K562 (cell line): Measurements from ENCODE around the gene GYS1. TPM values are rescaled to one million over a fixed set of nuclear protein-coding genes. Genes with fewer than 3 reads are reported as not detected.

ENCODE experiments used
- CBX1 ChIP-seq: sonication (generic); IDR thresholded peaks from 2 replicates; pipeline ENCODE4 v1.6.1; 2016; ENCODE audit warnings: antibody characterized with exemption, low read depth, mild to moderate bottlenecking
- EGR1 ChIP-seq: fragments of 450-650 bp; conservative IDR thresholded peaks from 2 replicates; pipeline ENCODE4 v1.6.1; 2017; ENCODE audit warnings: mild to moderate bottlenecking
- FOS ChIP-seq: IDR thresholded peaks from 3 replicates; pipeline ENCODE4 v1.6.1; 2011; ENCODE audit not compliant: insufficient read length; ENCODE audit errors: extremely low read depth
- FOXA1 ChIP-seq: fragments of 450-650 bp; IDR thresholded peaks from 2 replicates; pipeline ENCODE4 v1.6.1; 2016; ENCODE audit warnings: mild to moderate bottlenecking, borderline replicate concordance
- HCFC1 ChIP-seq: IDR thresholded peaks from 2 replicates; pipeline ENCODE4 v1.6.1; 2012; ENCODE audit warnings: low read depth, low read length, improper control_type of control experiment
- L3MBTL2 ChIP-seq: fragments of 450-650 bp; IDR thresholded peaks from 2 replicates; pipeline ENCODE4 v1.6.1; 2016; ENCODE audit warnings: mild to moderate bottlenecking, moderate library complexity
- MEIS2 ChIP-seq: fragments of 450-650 bp; IDR thresholded peaks from 2 replicates; pipeline ENCODE4 v1.6.1; 2014; ENCODE audit warnings: mild to moderate bottlenecking; ENCODE audit not compliant: partially characterized antibody
- PCBP2 ChIP-seq: fragments of 200-400 bp; formaldehyde crosslinking; IDR thresholded peaks from 2 replicates; pipeline ENCODE4 v1.6.1; 2018; ENCODE audit warnings: low read length, low read depth, mild to moderate bottlenecking, moderate library complexity; ENCODE audit not compliant: poor library complexity, severe bottlenecking
- POLR2AphosphoS2 ChIP-seq: IDR thresholded peaks from 2 replicates; pipeline ENCODE4 v1.6.1; 2012; ENCODE audit warnings: low read length, improper control_type of control experiment
- RCOR1 ChIP-seq, 2 experiments: IDR thresholded peaks; 2 replicates each; pipeline ENCODE4 v1.6.1; 2012; ENCODE audit warnings: low read depth in 2 of 2, low read length in 2 of 2, borderline replicate concordance in 1 of 2, improper control_type of control experiment in 1 of 2
- RFX7 ChIP-seq: fragments of 250-450 bp; sonication (Bioruptor Pico); IDR thresholded peaks from 2 replicates; pipeline ENCODE4 v1.5.1; 2021; ENCODE audit warnings: mild to moderate bottlenecking
- SAFB ChIP-seq: fragments of 200-400 bp; formaldehyde crosslinking; IDR thresholded peaks from 2 replicates; pipeline ENCODE4 v1.6.1; 2017; ENCODE audit warnings: low read depth, low read length, borderline replicate concordance
- SMAD1 ChIP-seq: fragments of 150-350 bp; IDR thresholded peaks from 2 replicates; pipeline ENCODE4 v1.6.1; 2014; ENCODE audit warnings: low read length, low read depth; ENCODE audit not compliant: partially characterized antibody
- STAG1 ChIP-seq: sonication (generic); formaldehyde crosslinking; IDR thresholded peaks from 2 replicates; pipeline ENCODE4 v1.5.0; 2020; ENCODE audit warnings: missing genetic modification reagents, borderline replicate concordance
- ZNF143 ChIP-seq: sonication (generic); formaldehyde crosslinking; IDR thresholded peaks from 2 replicates; pipeline ENCODE4 v1.9.0; 2022; ENCODE audit warnings: mild to moderate bottlenecking, missing genetic modification reagents
- polyA plus RNA-seq, 8 experiments: library from polyadenylated mRNA; depleted of rRNA in 4 of 8; stranded (reverse) in 5 of 8; unstranded in 3 of 8; fragments of >200 nt; fragmentation: Nextera tagmentation in 2 of 8; fragmentation: Illumina TruSeq in 1 of 8; extraction: Ambion mirVana in 2 of 8; extraction: Trizol in 1 of 8; gene quantifications; 2 replicates each; pipeline versions ENCODE4 v1.2.1 to v1.2.3, GENCODE V29; 2011 to 2014; ENCODE audit warnings: inconsistent platforms in 1 of 8, missing spikeins in 1 of 8
- total RNA-seq, 7 experiments: library from RNA; depleted of rRNA in 6 of 7; stranded (reverse); fragments of >200 nt in 6 of 7; fragmentation: Illumina TruSeq in 2 of 7; extraction: Trizol in 2 of 7; gene quantifications; 2 replicates each; pipeline versions ENCODE4 v1.2.1 to v1.2.3, GENCODE V29; 2011 to 2021; ENCODE audit warnings: low replicate concordance in 1 of 7
- TF ChIP-seq, protein P1 (sequence below): fragments of 450-650 bp; IDR thresholded peaks from 2 replicates; pipeline ENCODE4 v1.6.1; 2014; ENCODE audit warnings: low read depth, mild to moderate bottlenecking, moderate library complexity, borderline replicate concordance
- TF ChIP-seq, protein P2 (sequence below): fragments of 450-650 bp; IDR thresholded peaks from 2 replicates; pipeline ENCODE4 v1.6.1; 2017; ENCODE audit warnings: antibody characterized with exemption, mild to moderate bottlenecking
- TF ChIP-seq, protein P3 (sequence below): fragments of 450-650 bp; IDR thresholded peaks from 2 replicates; pipeline ENCODE4 v1.6.1; 2017; ENCODE audit warnings: antibody characterized with exemption
- TF ChIP-seq, protein P4 (sequence below), 2 experiments: fragments of 450-650 bp; conservative IDR thresholded peaks; 2 replicates each; pipeline ENCODE4 v1.6.1; 2017; ENCODE audit warnings: mild to moderate bottlenecking in 2 of 2, moderate library complexity in 2 of 2

GYS1 gene
- total and polyA plus RNA-seq, 9 of the 15 experiments (the other 6 are each of a cell fraction or from before 2014, with no cell fraction given): 1.9 to 31.1 (median 15.2) TPM

DNA sequence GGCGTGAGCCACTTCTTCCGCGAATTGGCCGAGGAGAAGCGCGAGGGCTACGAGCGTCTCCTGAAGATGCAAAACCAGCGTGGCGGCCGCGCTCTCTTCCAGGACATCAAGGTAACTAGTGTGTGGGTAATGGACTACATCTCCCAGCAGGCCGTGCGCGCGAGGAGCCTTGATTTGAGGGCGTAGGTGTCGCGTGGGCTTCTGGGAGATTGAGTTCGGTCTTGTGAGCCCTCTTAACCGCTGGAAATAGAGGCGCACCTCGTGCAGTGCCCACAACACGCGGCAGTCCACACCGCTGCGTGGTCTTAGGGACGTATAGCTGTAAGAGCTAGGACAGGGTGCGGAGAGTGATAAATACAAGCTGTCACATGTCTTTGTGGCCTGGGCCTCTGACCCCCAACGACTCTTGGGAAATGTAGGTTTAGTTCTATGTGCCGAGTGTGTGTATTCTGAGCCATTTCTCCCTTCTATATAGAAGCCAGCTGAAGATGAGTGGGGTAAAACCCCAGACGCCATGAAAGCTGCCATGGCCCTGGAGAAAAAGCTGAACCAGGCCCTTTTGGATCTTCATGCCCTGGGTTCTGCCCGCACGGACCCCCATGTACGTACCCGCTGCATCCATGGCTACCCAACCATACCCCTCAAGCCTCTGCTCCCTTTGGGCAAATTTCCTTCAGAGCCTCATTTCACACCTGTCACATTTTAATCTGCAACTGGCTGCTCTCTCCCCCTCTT lies 27.1 kb downstream of the GYS1 start (continued):
- no peak for TF ChIP-seq FOXA1
- TF ChIP-seq, protein P1, sequence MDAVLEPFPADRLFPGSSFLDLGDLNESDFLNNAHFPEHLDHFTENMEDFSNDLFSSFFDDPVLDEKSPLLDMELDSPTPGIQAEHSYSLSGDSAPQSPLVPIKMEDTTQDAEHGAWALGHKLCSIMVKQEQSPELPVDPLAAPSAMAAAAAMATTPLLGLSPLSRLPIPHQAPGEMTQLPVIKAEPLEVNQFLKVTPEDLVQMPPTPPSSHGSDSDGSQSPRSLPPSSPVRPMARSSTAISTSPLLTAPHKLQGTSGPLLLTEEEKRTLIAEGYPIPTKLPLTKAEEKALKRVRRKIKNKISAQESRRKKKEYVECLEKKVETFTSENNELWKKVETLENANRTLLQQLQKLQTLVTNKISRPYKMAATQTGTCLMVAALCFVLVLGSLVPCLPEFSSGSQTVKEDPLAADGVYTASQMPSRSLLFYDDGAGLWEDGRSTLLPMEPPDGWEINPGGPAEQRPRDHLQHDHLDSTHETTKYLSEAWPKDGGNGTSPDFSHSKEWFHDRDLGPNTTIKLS: peak; percentile 46; the same call in 1 of the 2 replicates
- peak; percentile 40; the same call in 1 of the 2 replicates for TF ChIP-seq L3MBTL2
- no peak for TF ChIP-seq FOS
- peak; percentile 100 for TF ChIP-seq ZNF143 (CRISPR knock-in tag)
- no peak for TF ChIP-seq STAG1 (CRISPR knock-in tag)
- TF ChIP-seq, protein P2, sequence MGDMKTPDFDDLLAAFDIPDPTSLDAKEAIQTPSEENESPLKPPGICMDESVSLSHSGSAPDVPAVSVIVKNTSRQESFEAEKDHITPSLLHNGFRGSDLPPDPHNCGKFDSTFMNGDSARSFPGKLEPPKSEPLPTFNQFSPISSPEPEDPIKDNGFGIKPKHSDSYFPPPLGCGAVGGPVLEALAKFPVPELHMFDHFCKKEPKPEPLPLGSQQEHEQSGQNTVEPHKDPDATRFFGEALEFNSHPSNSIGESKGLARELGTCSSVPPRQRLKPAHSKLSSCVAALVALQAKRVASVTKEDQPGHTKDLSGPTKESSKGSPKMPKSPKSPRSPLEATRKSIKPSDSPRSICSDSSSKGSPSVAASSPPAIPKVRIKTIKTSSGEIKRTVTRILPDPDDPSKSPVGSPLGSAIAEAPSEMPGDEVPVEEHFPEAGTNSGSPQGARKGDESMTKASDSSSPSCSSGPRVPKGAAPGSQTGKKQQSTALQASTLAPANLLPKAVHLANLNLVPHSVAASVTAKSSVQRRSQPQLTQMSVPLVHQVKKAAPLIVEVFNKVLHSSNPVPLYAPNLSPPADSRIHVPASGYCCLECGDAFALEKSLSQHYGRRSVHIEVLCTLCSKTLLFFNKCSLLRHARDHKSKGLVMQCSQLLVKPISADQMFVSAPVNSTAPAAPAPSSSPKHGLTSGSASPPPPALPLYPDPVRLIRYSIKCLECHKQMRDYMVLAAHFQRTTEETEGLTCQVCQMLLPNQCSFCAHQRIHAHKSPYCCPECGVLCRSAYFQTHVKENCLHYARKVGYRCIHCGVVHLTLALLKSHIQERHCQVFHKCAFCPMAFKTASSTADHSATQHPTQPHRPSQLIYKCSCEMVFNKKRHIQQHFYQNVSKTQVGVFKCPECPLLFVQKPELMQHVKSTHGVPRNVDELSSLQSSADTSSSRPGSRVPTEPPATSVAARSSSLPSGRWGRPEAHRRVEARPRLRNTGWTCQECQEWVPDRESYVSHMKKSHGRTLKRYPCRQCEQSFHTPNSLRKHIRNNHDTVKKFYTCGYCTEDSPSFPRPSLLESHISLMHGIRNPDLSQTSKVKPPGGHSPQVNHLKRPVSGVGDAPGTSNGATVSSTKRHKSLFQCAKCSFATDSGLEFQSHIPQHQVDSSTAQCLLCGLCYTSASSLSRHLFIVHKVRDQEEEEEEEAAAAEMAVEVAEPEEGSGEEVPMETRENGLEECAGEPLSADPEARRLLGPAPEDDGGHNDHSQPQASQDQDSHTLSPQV: peak; percentile 62
- no peak for TF ChIP-seq SAFB
- no peak for TF ChIP-seq PCBP2
- TF ChIP-seq, protein P3, sequence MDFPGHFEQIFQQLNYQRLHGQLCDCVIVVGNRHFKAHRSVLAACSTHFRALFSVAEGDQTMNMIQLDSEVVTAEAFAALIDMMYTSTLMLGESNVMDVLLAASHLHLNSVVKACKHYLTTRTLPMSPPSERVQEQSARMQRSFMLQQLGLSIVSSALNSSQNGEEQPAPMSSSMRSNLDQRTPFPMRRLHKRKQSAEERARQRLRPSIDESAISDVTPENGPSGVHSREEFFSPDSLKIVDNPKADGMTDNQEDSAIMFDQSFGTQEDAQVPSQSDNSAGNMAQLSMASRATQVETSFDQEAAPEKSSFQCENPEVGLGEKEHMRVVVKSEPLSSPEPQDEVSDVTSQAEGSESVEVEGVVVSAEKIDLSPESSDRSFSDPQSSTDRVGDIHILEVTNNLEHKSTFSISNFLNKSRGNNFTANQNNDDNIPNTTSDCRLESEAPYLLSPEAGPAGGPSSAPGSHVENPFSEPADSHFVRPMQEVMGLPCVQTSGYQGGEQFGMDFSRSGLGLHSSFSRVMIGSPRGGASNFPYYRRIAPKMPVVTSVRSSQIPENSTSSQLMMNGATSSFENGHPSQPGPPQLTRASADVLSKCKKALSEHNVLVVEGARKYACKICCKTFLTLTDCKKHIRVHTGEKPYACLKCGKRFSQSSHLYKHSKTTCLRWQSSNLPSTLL: 0 out of 2 replicates have a peak, but pooled peaks have one; percentile 38
- TF ChIP-seq RCOR1 (IDR thresholded peaks at IDR 0.05; ENCODE audit: borderline replicate concordance in 1 of 2, low read depth in 2 of 2, low read length in 2 of 2): no peak
- TF ChIP-seq MEIS2: no peak
- 0 out of 2 replicates have a peak, but pooled peaks have one; percentile 4 for TF ChIP-seq EGR1
- TF ChIP-seq CBX1: no peak
- 0 out of 2 replicates have a peak, but pooled peaks have one; percentile 47 for TF ChIP-seq RFX7 (CRISPR knock-in tag)
- TF ChIP-seq SMAD1: peak; percentile 17
- peak; percentile 16 for TF ChIP-seq POLR2AphosphoS2
- TF ChIP-seq, protein P4, sequence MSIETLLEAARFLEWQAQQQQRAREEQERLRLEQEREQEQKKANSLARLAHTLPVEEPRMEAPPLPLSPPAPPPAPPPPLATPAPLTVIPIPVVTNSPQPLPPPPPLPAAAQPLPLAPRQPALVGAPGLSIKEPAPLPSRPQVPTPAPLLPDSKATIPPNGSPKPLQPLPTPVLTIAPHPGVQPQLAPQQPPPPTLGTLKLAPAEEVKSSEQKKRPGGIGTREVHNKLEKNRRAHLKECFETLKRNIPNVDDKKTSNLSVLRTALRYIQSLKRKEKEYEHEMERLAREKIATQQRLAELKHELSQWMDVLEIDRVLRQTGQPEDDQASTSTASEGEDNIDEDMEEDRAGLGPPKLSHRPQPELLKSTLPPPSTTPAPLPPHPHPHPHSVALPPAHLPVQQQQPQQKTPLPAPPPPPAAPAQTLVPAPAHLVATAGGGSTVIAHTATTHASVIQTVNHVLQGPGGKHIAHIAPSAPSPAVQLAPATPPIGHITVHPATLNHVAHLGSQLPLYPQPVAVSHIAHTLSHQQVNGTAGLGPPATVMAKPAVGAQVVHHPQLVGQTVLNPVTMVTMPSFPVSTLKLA (conservative IDR thresholded peaks at IDR 0.05): peak; percentile 67 to 77
- peak; percentile 93 for TF ChIP-seq HCFC1
